WTC11 (cell line): ENCODE data around the gene TXNRD2. TPM values are rescaled to one million over a fixed set of nuclear protein-coding genes. Genes with fewer than 3 reads are reported as not detected.
"Not testable (repeated sequence)": the region's sequence is repeated elsewhere in the genome, so short reads cannot be mapped to it uniquely, and the experiment has no call there.

Experiments used
- ATAC-seq: fragments of 200-7000 bp; cut with Tn5 transposase; 2 replicates; pipeline ENCODE4 v1.10.0; 2021; ENCODE audit warnings: mild to moderate bottlenecking, moderate library complexity
- CTCF ChIA-PET: fragments of 300-600 bp; sonication (Branson Sonifier 250); formaldehyde crosslinking; loops from one replicate; lab custom pipeline; 2021; ENCODE audit warnings: antibody characterized with exemption; lab: Charles Lee
- POLR2A ChIA-PET: fragments of 350-600 bp; sonication (Branson Sonifier 250); formaldehyde crosslinking; loops from one replicate; lab custom pipeline; 2021; ENCODE audit warnings: antibody characterized with exemption; lab: Charles Lee
- DNase-seq: peaks from one replicate; pipeline ENCODE4 v3.0.0; 2021; ENCODE audit warnings: low spot score
- H3K27ac Mint-ChIP-seq: 2 replicates; pipeline ENCODE4 v1.8.0; 2021; ENCODE audit warnings: mixed read lengths
- H3K27me3 Mint-ChIP-seq: 2 replicates; pipeline ENCODE4 v1.8.0; 2021; ENCODE audit warnings: low read depth, mild to moderate bottlenecking, moderate library complexity, mixed read lengths
- H3K36me3 Mint-ChIP-seq: 2 replicates; pipeline ENCODE4 v1.8.0; 2021; ENCODE audit warnings: mixed read lengths
- H3K4me1 Mint-ChIP-seq: 2 replicates; pipeline ENCODE4 v1.8.0; 2022; ENCODE audit warnings: mixed read lengths
- H3K4me3 Mint-ChIP-seq: 2 replicates; pipeline ENCODE4 v1.8.0; 2021; ENCODE audit warnings: mild to moderate bottlenecking, moderate library complexity, mixed read lengths
- H3K9me3 Mint-ChIP-seq: 2 replicates; pipeline ENCODE4 v1.8.0; 2021; ENCODE audit warnings: mixed read lengths
- ATF1 ChIP-seq: sonication (generic); formaldehyde crosslinking; IDR thresholded peaks from 2 replicates; pipeline ENCODE4 v1.8.1; 2023; ENCODE audit warnings: mild to moderate bottlenecking, moderate library complexity, missing genetic modification reagents
- FOXJ3 ChIP-seq: sonication (generic); formaldehyde crosslinking; IDR thresholded peaks from 2 replicates; pipeline ENCODE4 v1.9.0; 2021; ENCODE audit warnings: missing genetic modification reagents, mild to moderate bottlenecking, borderline replicate concordance
- FOXP1 ChIP-seq: sonication (generic); formaldehyde crosslinking; IDR thresholded peaks from 2 replicates; pipeline ENCODE4 v1.8.0; 2022; ENCODE audit warnings: missing genetic modification reagents, mild to moderate bottlenecking, moderate library complexity, borderline replicate concordance
- MYBL2 ChIP-seq: sonication (generic); formaldehyde crosslinking; IDR thresholded peaks from 2 replicates; pipeline ENCODE4 v1.8.1; 2023; ENCODE audit warnings: mild to moderate bottlenecking, moderate library complexity, missing genetic modification reagents
- NR1H2 ChIP-seq: sonication (generic); formaldehyde crosslinking; IDR thresholded peaks from 2 replicates; pipeline ENCODE4 v1.9.0; 2021; ENCODE audit warnings: mild to moderate bottlenecking, moderate library complexity, missing genetic modification reagents
- SMAD3 ChIP-seq: sonication (generic); formaldehyde crosslinking; IDR thresholded peaks from 2 replicates; pipeline ENCODE4 v1.8.0; 2022; ENCODE audit warnings: missing genetic modification reagents, mild to moderate bottlenecking, borderline replicate concordance
- TEAD4 ChIP-seq: sonication (generic); formaldehyde crosslinking; IDR thresholded peaks from 2 replicates; pipeline ENCODE4 v1.8.0; 2022; ENCODE audit warnings: mild to moderate bottlenecking, missing genetic modification reagents
- TP53 ChIP-seq: sonication (generic); formaldehyde crosslinking; IDR thresholded peaks from 2 replicates; pipeline ENCODE4 v1.8.1; 2023; ENCODE audit warnings: mild to moderate bottlenecking, missing genetic modification reagents
- ZNF263 ChIP-seq: sonication (generic); formaldehyde crosslinking; IDR thresholded peaks from 2 replicates; pipeline ENCODE4 v1.8.1; 2022; ENCODE audit warnings: low read depth, mild to moderate bottlenecking, moderate library complexity, missing genetic modification reagents
- ZNF396 ChIP-seq: fragments of 250-450 bp; sonication (Bioruptor Pico); IDR thresholded peaks from 2 replicates; pipeline ENCODE4 v1.8.0; 2021; ENCODE audit warnings: mild to moderate bottlenecking, moderate library complexity, borderline replicate concordance
- total RNA-seq: library from RNA; stranded (reverse); gene quantifications from 3 replicates; pipeline ENCODE4 v1.2.3, GENCODE V29; 2021
- TF ChIP-seq, protein P1 (sequence below): fragments of 250-450 bp; sonication (Bioruptor Pico); IDR thresholded peaks from 2 replicates; pipeline ENCODE4 v1.8.0; 2021; ENCODE audit warnings: mild to moderate bottlenecking
- TF ChIP-seq, protein P2 (sequence below): sonication (generic); formaldehyde crosslinking; IDR thresholded peaks from 2 replicates; pipeline ENCODE4 v1.8.1; 2023; ENCODE audit warnings: mild to moderate bottlenecking, missing genetic modification reagents, moderate library complexity
- TF ChIP-seq, protein P3 (sequence below): sonication (generic); formaldehyde crosslinking; IDR thresholded peaks from 2 replicates; pipeline ENCODE4 v1.8.0; 2022; ENCODE audit warnings: missing genetic modification reagents
- TF ChIP-seq, protein P4 (sequence below): sonication (generic); formaldehyde crosslinking; IDR thresholded peaks from 2 replicates; pipeline ENCODE4 v1.8.0; 2023; ENCODE audit warnings: mild to moderate bottlenecking, missing genetic modification reagents
- TF ChIP-seq, protein P5 (sequence below): sonication (generic); formaldehyde crosslinking; IDR thresholded peaks from 2 replicates; pipeline ENCODE4 v1.8.1; 2023; ENCODE audit warnings: mild to moderate bottlenecking, missing genetic modification reagents, borderline replicate concordance

The TXNRD2 gene
- total RNA-seq, 1 experiment from 2014 or later: 15.9 TPM

DNA sequence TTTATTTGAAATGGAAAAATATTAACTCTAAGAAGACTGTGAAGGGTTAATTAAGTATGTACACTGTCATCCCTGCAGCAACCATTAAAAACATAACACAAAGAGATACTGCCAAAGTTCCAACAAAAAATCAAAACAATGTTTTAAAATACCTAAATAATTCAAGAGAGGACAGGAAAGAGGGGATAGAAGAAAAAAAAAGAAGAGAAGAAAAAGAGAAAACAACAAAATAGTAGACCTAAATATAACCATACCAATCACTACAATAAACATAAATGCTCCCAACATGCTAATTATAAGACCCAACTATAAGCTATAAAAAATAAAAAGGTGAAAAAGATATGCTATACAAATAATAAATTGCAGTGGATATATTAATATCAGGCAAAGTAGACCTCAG lies 107.0 kb downstream of the TXNRD2 start (continued):
- TF ChIP-seq MYBL2 (CRISPR knock-in tag) (no peak), TP53 (CRISPR knock-in tag) (no peak), ZNF396 (CRISPR knock-in tag) (no peak), FOXJ3 (CRISPR knock-in tag) (no peak), ZNF263 (CRISPR knock-in tag) (no peak)
- TF ChIP-seq, protein P1, sequence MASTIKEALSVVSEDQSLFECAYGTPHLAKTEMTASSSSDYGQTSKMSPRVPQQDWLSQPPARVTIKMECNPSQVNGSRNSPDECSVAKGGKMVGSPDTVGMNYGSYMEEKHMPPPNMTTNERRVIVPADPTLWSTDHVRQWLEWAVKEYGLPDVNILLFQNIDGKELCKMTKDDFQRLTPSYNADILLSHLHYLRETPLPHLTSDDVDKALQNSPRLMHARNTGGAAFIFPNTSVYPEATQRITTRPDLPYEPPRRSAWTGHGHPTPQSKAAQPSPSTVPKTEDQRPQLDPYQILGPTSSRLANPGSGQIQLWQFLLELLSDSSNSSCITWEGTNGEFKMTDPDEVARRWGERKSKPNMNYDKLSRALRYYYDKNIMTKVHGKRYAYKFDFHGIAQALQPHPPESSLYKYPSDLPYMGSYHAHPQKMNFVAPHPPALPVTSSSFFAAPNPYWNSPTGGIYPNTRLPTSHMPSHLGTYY (CRISPR knock-in tag): no peak
- TF ChIP-seq, protein P2, sequence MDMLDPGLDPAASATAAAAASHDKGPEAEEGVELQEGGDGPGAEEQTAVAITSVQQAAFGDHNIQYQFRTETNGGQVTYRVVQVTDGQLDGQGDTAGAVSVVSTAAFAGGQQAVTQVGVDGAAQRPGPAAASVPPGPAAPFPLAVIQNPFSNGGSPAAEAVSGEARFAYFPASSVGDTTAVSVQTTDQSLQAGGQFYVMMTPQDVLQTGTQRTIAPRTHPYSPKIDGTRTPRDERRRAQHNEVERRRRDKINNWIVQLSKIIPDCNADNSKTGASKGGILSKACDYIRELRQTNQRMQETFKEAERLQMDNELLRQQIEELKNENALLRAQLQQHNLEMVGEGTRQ (CRISPR knock-in tag): no peak
- TF ChIP-seq, protein P3, sequence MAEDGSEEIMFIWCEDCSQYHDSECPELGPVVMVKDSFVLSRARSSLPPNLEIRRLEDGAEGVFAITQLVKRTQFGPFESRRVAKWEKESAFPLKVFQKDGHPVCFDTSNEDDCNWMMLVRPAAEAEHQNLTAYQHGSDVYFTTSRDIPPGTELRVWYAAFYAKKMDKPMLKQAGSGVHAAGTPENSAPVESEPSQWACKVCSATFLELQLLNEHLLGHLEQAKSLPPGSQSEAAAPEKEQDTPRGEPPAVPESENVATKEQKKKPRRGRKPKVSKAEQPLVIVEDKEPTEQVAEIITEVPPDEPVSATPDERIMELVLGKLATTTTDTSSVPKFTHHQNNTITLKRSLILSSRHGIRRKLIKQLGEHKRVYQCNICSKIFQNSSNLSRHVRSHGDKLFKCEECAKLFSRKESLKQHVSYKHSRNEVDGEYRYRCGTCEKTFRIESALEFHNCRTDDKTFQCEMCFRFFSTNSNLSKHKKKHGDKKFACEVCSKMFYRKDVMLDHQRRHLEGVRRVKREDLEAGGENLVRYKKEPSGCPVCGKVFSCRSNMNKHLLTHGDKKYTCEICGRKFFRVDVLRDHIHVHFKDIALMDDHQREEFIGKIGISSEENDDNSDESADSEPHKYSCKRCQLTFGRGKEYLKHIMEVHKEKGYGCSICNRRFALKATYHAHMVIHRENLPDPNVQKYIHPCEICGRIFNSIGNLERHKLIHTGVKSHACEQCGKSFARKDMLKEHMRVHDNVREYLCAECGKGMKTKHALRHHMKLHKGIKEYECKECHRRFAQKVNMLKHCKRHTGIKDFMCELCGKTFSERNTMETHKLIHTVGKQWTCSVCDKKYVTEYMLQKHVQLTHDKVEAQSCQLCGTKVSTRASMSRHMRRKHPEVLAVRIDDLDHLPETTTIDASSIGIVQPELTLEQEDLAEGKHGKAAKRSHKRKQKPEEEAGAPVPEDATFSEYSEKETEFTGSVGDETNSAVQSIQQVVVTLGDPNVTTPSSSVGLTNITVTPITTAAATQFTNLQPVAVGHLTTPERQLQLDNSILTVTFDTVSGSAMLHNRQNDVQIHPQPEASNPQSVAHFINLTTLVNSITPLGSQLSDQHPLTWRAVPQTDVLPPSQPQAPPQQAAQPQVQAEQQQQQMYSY (CRISPR knock-in tag): no peak

DNA sequence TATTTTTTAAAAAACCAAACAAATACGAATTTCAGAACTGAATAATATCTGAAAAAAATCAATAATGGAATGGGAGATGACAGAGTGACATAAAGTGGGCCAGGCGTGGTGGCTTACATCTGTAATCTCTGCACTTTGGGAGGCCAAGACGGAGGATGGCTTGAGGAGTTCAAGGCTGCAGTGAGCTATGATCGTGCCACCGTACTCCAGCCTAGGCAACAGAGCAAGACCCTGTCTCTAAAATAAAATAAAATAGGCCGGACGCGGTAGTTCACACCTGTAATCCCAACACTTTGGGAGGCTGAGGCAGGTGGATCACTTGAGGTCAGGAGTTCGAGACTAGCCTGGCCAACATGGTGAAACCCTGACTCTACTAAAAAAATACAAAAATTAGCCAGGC lies 108.3 kb downstream of the TXNRD2 start:
- CTCF ChIA-PET: interaction anchor here (0.8 to 2.2 kb wide), 3 partner anchors 12 to 103 kb away, joined by 3 to 10 read pairs (median 5); no protein-coding TSS in a partner anchor

DNA sequence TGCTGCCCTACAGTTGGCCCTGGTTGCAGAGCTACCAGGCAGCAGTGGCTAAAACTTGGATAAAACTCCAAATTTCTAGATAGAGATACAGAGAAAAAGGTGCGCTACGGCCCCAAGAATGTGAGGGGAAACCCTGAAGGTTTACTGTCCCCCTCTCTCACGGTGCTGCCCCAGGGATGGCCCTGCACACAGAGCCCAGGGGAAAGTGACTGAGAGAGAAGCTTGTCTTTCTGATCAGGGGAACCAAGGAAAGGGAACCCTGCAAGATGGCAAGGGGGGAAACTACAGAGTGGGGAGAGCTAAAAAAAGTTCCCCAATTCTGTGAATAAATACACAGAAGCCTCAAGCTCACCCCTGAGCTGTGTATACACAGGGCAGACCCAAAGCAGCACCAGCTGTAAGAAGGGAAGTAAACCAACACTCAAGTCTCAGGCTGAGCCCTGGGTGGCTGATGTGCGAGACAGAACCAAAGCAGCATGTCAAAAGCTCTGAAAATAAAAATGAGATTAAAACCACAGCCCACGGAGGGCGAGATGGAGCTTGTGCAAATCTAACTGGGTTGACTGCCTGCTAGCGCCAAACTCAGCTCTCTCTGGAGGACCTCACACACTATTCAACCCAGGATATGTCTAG lies 109.0 kb downstream of the TXNRD2 start:
- ChIA-PET POLR2A (no interaction called here), CTCF (interaction anchor here (0.8 to 2.2 kb wide), 5 partner anchors 12 to 127 kb away, joined by 3 to 10 read pairs (median 4); no protein-coding TSS in a partner anchor)

More for the DNA sequence above, 108.3 kb downstream of the TXNRD2 start:
- ATAC-seq, H3K27ac Mint-ChIP-seq, H3K36me3 Mint-ChIP-seq, H3K27me3 Mint-ChIP-seq, H3K9me3 Mint-ChIP-seq, DNase-seq, H3K4me1 Mint-ChIP-seq, H3K4me3 Mint-ChIP-seq, POLR2A ChIA-PET: not testable (repeated sequence)

More for the DNA sequence above, 109.0 kb downstream of the TXNRD2 start:
- DNase-seq (no peak), ATAC-seq (no peak)
- Mint-ChIP-seq H3K4me3 (no peak overlapping the region), H3K27me3 (no peaks in the 10 kb centered on the region), H3K9me3 (no peaks in the 10 kb centered on the region), H3K4me1 (no peaks in the 10 kb centered on the region), H3K27ac (peak overlapping the region; percentile 8; the same call in 1 of the 2 replicates), H3K36me3 (no peaks in the 10 kb centered on the region)
- TF ChIP-seq, protein P4, sequence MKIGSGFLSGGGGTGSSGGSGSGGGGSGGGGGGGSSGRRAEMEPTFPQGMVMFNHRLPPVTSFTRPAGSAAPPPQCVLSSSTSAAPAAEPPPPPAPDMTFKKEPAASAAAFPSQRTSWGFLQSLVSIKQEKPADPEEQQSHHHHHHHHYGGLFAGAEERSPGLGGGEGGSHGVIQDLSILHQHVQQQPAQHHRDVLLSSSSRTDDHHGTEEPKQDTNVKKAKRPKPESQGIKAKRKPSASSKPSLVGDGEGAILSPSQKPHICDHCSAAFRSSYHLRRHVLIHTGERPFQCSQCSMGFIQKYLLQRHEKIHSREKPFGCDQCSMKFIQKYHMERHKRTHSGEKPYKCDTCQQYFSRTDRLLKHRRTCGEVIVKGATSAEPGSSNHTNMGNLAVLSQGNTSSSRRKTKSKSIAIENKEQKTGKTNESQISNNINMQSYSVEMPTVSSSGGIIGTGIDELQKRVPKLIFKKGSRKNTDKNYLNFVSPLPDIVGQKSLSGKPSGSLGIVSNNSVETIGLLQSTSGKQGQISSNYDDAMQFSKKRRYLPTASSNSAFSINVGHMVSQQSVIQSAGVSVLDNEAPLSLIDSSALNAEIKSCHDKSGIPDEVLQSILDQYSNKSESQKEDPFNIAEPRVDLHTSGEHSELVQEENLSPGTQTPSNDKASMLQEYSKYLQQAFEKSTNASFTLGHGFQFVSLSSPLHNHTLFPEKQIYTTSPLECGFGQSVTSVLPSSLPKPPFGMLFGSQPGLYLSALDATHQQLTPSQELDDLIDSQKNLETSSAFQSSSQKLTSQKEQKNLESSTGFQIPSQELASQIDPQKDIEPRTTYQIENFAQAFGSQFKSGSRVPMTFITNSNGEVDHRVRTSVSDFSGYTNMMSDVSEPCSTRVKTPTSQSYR: no peak
- TF ChIP-seq NR1H2 (CRISPR knock-in tag) (no peak), ATF1 (CRISPR knock-in tag) (no peak), FOXP1 (CRISPR knock-in tag) (no peak), TEAD4 (no peak), SMAD3 (no peak)
- TF ChIP-seq, protein P5, sequence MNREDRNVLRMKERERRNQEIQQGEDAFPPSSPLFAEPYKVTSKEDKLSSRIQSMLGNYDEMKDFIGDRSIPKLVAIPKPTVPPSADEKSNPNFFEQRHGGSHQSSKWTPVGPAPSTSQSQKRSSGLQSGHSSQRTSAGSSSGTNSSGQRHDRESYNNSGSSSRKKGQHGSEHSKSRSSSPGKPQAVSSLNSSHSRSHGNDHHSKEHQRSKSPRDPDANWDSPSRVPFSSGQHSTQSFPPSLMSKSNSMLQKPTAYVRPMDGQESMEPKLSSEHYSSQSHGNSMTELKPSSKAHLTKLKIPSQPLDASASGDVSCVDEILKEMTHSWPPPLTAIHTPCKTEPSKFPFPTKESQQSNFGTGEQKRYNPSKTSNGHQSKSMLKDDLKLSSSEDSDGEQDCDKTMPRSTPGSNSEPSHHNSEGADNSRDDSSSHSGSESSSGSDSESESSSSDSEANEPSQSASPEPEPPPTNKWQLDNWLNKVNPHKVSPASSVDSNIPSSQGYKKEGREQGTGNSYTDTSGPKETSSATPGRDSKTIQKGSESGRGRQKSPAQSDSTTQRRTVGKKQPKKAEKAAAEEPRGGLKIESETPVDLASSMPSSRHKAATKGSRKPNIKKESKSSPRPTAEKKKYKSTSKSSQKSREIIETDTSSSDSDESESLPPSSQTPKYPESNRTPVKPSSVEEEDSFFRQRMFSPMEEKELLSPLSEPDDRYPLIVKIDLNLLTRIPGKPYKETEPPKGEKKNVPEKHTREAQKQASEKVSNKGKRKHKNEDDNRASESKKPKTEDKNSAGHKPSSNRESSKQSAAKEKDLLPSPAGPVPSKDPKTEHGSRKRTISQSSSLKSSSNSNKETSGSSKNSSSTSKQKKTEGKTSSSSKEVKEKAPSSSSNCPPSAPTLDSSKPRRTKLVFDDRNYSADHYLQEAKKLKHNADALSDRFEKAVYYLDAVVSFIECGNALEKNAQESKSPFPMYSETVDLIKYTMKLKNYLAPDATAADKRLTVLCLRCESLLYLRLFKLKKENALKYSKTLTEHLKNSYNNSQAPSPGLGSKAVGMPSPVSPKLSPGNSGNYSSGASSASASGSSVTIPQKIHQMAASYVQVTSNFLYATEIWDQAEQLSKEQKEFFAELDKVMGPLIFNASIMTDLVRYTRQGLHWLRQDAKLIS (CRISPR knock-in tag): no peak
